D341Med (cell line): ENCODE measurements around the gene FCHSD1.

ENCODE experiments used
- DNase-seq: peaks from one replicate; pipeline ENCODE4 v3.0.0; 2012; ENCODE audit warnings: low spot score

FCHSD1 gene

DNA sequence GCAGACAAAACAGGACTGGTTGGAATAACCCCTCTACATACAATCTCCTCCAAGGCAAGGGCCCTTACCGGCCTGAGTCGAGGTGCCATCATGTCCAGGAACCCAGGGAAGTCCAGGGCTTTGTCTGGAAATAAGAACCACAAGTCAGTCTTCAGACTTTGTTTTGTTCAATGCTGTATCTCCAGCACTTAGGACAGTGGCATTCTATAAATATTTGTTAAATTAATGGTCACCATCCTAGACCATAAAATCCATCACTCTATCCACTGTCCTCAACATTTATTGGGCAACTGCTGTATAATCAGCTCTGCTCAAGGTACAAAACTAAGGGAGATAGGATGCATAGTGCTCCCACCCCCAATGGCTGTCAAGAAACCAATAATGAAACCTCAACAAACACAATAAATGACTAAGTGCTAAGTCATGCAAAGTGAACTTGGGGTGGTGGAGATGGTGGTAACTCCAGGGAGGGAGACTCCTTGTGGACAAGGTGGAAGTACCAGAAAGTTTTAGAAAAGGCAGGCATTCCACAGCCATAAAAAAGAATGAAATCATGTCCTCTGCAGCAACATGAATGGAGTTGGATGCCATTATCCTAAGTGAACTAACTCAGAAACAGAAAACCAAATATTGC is 9.5 kb downstream of the FCHSD1 start:
- no peak for DNase-seq

DNA sequence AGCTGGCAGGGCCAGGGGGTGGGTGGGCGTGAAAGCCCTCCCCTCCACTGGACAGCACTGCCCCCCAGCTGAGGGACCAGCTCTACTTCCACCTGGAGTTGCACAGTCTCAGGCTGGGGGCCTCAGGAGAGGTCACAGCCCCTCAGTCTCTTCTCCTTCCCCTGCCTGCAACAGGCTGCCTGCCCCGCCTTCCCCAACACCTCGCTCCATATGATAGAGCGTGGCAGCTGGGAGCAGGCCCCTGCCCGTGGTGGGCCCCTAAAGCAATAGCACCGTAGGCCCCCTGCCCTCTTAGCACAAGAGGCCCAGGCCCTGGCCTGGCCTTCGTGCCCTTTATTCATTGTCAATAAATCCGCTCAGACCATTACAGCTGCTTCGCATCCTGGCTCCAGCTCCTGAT is 10.5 kb downstream of the FCHSD1 start:
- DNase-seq, result no peak

GRCh38 chr5:141640051-141640415 is 11.2 kb downstream of the FCHSD1 start:
- DNase-seq, result no peak

DNA sequence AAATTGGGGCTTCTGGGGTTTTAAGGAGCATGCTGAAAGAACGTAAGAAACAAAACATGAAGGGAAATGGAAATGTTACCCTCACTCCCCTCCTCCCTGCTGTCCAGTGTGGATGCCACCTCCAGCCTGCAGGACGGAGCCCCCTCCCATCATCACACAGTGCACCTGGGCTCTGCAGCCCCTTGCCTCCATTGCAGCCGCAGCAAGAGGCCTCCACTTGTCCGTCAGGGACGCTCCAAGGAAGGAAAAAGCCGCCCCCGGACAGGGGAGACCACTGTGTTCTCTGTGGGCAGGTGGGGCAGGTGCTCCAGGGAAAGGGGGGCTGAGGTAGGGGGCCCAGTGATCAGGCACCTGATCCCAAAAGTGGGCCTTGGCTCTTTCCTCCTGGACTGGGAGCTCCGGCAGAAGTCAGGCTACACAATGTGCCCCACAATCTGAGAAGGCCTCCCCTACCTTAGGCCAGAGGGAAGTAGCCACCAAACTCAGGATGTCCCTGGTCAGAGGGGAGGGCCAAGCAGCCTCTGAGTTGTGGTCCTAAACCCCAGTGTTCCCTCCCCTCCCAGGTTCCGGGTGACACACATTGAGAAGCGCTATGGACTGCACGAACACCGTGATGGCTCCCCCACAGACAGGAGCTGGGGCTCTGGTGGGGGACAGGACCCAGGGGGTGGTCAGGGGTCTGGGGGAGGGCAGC is 11.7 kb downstream of the FCHSD1 start:
- DNase-seq, result no peak

- DNase-seq, result no peak
Observed at GRCh38 chr5:141638771-141639170, 12.4 kb downstream of the FCHSD1 start.

DNA sequence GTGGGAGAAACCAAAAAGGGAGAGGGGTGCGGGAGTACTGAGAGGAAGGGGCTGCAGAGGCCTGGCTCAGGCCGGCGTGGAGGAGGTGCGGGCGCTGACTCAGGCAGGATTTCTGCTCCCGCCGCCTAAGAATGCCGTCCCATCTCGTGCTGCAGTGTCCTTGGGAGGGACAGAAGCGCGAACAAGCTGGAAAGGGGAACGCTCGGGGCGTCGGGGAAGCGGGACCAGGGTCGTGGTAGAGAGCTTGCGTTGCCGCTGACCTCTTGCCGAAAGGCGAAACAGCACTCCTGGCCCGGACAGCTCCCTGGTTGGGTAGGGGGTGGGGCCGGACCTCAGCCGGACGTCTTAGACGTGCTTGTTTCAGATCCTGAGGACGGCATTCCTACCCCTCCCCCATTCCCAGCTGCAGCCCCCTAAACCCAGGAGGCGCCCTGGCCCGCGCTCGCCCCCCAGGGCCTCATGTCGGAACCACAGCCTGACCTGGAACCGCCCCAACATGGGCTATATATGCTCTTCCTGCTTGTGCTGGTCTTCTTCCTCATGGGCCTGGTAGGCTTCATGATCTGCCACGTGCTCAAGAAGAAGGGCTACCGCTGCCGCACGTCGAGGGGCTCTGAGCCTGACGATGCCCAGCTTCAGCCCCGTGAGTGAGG is 13.3 kb downstream of the FCHSD1 start:
- DNase-seq, result peak; percentile 63

GRCh38 chr5:141637123-141637766 is 14.0 kb downstream of the FCHSD1 start:
- peak; percentile 77 for DNase-seq

- DNase-seq, result peak; percentile 98
Observed at GRCh38 chr5:141636413-141637122, 14.7 kb downstream of the FCHSD1 start, which contains the start of the genes HDAC3 and RELL2. HDAC3 (minus strand) TSS chr5:141636849; CDS start chr5:141636790, 59 bp downstream. RELL2 (plus strand) TSS chr5:141636997; CDS start chr5:141638226, 1,229 bp downstream.

DNA sequence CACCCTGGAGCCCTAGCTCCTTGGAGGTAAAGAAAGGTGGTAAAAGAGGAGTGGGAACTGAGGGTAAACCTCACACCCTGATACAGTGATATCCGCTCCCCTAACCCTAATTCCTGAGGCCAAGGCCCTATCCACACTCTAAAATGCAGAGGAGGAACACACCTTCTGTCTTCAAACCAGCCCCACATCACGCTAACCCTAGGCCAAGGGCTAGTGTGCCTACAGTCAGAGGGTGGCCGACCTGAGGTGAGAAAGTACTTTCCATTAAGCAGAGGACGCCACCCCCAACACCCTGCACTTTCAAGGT is 15.2 kb downstream of the FCHSD1 start:
- DNase-seq, result no peak

- no peak for DNase-seq
Observed at GRCh38 chr5:141635646-141636045, 15.6 kb downstream of the FCHSD1 start.

DNA sequence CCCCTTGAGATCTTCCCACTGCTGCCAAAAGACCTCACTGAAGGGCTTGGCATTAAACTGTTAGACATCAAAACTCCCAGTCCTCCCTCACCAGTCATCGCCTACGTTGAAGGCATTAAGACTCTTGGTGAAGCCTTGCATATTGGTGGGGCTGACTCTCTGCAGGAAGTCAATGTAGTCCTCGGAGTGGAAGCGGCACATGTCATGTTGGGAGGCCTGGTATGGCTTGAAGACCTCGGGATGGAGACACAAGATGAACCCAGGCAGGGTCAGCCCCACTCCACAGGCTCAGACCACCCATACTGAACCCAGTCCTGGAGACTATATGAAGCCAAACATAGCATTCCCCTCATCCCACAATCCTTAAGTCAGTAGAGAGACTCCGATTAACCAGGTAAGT is 16.5 kb downstream of the FCHSD1 start:
- no peak for DNase-seq

- DNase-seq, result no peak
Observed at GRCh38 chr5:141633871-141634561, 17.2 kb downstream of the FCHSD1 start.

DNA sequence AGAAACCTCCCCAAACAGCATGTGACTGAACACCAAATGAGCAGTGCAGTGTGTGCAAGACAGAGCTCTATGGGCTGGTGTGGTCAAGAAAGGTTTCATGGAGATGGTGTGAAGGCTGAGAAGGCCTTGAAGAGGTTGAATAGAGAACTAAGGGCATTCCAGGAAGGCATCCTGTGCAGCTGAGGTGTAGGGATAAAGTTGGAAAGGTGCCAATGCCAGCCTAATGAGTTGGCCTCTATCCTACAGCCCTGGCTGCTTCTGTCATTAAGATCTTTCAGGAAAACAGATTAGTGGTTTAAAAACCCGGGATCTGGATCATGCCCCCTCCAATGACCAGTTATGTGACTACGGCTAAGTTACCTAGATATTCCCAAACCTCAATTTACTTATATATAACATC is 18.6 kb downstream of the FCHSD1 start:
- DNase-seq, result no peak

GRCh38 chr5:141630570-141631140 is 20.6 kb downstream of the FCHSD1 start:
- DNase-seq, result no peak

DNA sequence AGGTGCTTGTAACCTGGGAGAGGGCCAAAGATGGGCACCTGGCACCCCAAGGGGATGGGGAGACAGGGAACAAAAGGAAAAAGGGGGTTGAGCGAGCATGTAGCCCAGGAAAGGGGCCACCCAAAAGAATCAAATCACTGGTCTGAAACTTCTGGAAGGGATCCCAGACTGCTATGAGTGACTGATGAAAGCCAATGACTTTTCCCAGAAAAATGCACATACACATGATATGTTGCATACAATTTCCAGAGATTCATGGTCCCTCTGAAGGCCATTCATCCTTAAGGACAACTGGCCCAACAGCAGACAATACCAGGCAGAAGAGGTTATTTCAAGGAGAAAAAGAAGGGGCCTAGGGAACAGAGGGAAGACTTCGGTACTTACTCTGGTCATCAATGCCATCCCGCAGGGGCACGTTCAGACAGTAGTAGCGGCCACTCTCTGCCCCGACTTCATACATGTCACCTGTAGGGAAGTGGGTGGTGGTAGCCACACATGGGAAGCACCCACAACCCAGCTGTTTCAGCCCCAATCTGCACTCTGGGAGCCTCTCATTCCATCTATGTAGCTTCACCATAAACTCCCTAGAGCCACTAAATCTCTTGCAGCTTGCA is 22.9 kb downstream of the FCHSD1 start:
- no peak for DNase-seq

GRCh38 chr5:141623611-141624010 is 27.6 kb downstream of the FCHSD1 start:
- DNase-seq, result no peak

- no peak for DNase-seq
Observed at GRCh38 chr5:141623186-141623585, 28.0 kb downstream of the FCHSD1 start.

DNA sequence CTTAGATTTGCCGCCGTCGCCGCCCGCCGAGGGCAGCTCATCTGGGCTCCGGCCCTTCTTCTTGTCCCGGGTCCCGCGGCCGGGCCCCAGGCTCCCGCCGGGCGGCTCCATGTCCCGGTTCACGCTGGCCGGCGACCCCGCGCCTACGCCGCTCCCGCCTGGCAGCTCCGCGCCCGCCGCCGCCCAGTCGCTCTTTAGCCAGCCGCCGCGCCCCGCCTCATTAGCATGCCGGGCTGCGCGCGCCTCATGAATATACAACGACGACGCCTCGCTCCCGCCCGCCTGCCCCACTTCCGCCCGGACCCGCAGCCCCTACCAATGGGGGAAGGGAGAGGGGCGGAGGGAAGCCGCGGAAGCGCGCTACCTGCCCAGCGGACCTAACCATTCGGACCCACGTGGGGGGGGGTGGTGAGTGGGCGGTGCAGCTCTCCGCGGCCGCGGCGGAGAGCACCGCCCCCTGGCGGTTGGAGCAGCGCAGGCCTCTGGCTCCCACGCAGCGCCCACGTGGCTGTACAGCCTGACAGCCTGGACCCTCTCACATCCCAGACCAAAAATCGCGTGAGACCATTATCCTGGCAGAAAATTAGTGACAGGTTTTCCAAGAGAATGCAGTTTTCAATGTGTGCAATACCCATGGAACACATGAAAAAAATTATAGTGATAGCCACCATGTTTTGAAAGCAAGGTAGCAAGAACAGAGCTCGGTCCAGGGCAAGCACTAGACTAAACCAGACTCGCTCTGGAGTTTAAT is 32.2 kb downstream of the FCHSD1 start, which contains the start of gene DIAPH1:
Gene DIAPH1 (minus strand): TSS at position 197 of the 751 bp plus-strand sequence. CDS start 86 bp downstream, at position 111.
- DNase-seq, result peak; percentile 96

DNA sequence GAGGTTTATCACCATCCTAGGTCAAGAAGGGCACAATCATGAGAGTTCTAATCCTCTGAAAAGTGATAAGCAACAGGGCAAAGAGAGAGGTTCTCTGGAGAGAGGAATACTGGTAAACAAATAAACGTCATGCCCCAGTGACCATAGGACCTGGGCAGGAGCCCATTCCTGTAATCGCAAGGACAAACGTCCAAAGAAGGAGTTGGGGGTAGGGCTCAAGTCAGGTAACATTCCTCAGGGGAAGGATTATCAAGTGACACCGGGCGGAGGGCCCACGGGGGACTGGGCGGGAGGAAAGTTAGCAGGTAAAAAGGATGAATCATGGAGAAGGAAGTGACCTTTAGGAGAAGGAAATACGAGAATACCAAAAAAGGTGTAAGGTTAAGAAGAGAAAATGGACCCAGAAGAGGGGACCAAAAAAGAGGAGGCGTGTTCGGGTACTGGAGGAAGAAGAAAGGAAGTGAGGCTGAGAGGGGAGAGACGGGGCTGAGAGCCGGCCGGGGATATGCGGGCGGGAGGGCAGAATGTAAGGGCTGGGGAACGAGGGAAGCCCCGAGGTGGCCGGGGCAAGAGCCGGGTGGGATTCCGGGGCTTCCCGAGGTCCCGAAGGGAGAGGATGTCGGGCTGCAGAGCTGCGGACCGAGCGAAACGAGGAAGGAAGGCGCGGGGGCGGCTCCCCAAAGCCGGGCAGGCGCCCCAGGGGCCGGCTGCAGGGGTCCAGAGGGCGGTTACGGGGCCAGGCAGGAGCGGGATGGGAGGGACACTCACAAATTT is 33.0 kb downstream of the FCHSD1 start:
- DNase-seq, result peak; percentile 69
